Rectal smooth muscle tissue (tissue), 1 donor: Measurements from ENCODE around the gene RALA.

ENCODE experiments used
- H3K27ac ChIP-seq: one replicate; pipeline ENCODE4 v1.7.0; 2013; ENCODE audit warnings: low read depth, low read length, inconsistent platforms
- H3K27me3 ChIP-seq: one replicate; pipeline ENCODE4 v1.7.0; 2013; ENCODE audit warnings: low read length; ENCODE audit not compliant: control insufficient read depth, insufficient read depth
- H3K36me3 ChIP-seq: one replicate; pipeline ENCODE4 v1.7.0; 2013; ENCODE audit warnings: low read length; ENCODE audit not compliant: control insufficient read depth, insufficient read depth
- H3K4me1 ChIP-seq: one replicate; pipeline ENCODE4 v1.7.0; 2013; ENCODE audit warnings: low read length; ENCODE audit not compliant: control insufficient read depth, insufficient read depth
- H3K4me3 ChIP-seq: one replicate; pipeline ENCODE4 v1.7.0; 2013; ENCODE audit warnings: low read length
- H3K9ac ChIP-seq: one replicate; pipeline ENCODE4 v1.7.0; 2013; ENCODE audit warnings: low read length

Gene RALA

GRCh38 chr7:39754326-39755120 lies 131.2 kb downstream of the RALA start:
- Histone ChIP-seq H3K27me3 (no peaks in the 10 kb centered on the region), H3K27ac (no peak overlapping the region), H3K4me1 (peaks cover 2% of the 10 kb centered on the region), H3K36me3 (no peaks in the 10 kb centered on the region), H3K4me3 (no peak overlapping the region), H3K9ac (no peak overlapping the region)

- Histone ChIP-seq H3K4me1 (peaks cover 2% of the 10 kb centered on the region), H3K9ac (no peak overlapping the region), H3K27ac (no peak overlapping the region), H3K4me3 (no peak overlapping the region), H3K36me3 (no peaks in the 10 kb centered on the region), H3K27me3 (no peaks in the 10 kb centered on the region)
These were observed 134.2 kb downstream of the RALA start for GRCh38 chr7:39757604-39758003.
